K562 (cell line): ENCODE measurements around the gene TXNRD2. TPM values are rescaled to one million over a fixed set of nuclear protein-coding genes. Genes with fewer than 3 reads are reported as not detected.

Experiments
- BMI1 ChIP-seq: fragments of 150-350 bp; IDR thresholded peaks from 2 replicates; pipeline ENCODE4 v1.6.1; 2014; ENCODE audit warnings: low read length
- CCAR2 ChIP-seq: fragments of 200-400 bp; formaldehyde crosslinking; IDR thresholded peaks from 2 replicates; pipeline ENCODE4 v1.6.1; 2017; ENCODE audit warnings: mild to moderate bottlenecking, low read depth, low read length
- CEBPZ ChIP-seq: fragments of 150-350 bp; IDR thresholded peaks from 2 replicates; pipeline ENCODE4 v1.6.1; 2014; ENCODE audit warnings: low read depth, mild to moderate bottlenecking, low read length, borderline replicate concordance
- ELF4 ChIP-seq: fragments of 450-650 bp; formaldehyde crosslinking; IDR thresholded peaks from 2 replicates; pipeline ENCODE4 v1.4.0; 2022; ENCODE audit warnings: missing genetic modification characterization
- HBP1 ChIP-seq: fragments of 450-650 bp; formaldehyde crosslinking; IDR thresholded peaks from 2 replicates; pipeline ENCODE4 v1.4.0; 2022; ENCODE audit warnings: missing genetic modification characterization
- HLTF ChIP-seq: fragments of 450-650 bp; IDR thresholded peaks from 2 replicates; pipeline ENCODE4 v1.6.1; 2016
- NBN ChIP-seq: fragments of 450-650 bp; IDR thresholded peaks from 2 replicates; pipeline ENCODE4 v1.6.1; 2016; ENCODE audit warnings: low read depth, mild to moderate bottlenecking
- OTX1 ChIP-seq: fragments of 450-650 bp; formaldehyde crosslinking; IDR thresholded peaks from 2 replicates; pipeline ENCODE4 v1.4.0; 2022; ENCODE audit warnings: mild to moderate bottlenecking
- PCBP1 ChIP-seq: fragments of 200-400 bp; formaldehyde crosslinking; IDR thresholded peaks from 2 replicates; pipeline ENCODE4 v1.6.1; 2018; ENCODE audit warnings: mild to moderate bottlenecking, low read depth, low read length; ENCODE audit not compliant: poor library complexity, severe bottlenecking
- PYGO2 ChIP-seq: fragments of 450-650 bp; IDR thresholded peaks from 2 replicates; pipeline ENCODE4 v1.6.1; 2016; ENCODE audit warnings: mild to moderate bottlenecking, missing genetic modification characterization, moderate library complexity, missing compliant biosample characterization
- TBP ChIP-seq: optimal IDR thresholded peaks from 2 replicates; pipeline ENCODE3; 2011; ENCODE audit warnings: low read depth, low read length, improper control_type of control experiment
- ZBTB11 ChIP-seq, 3 experiments: fragments of 200-800 bp in 1 of 3; fragments of 250-450 bp in 1 of 3; fragments of 450-650 bp in 1 of 3; sonication (Bioruptor Pico) in 1 of 3; sonication (Bioruptor generic) in 1 of 3; formaldehyde crosslinking in 1 of 3; IDR thresholded peaks; 2 replicates each; pipeline versions ENCODE4 v1.6.1 to v1.8.0; 2016 to 2022; ENCODE audit warnings: mild to moderate bottlenecking in 2 of 3, missing genetic modification characterization in 2 of 3, missing compliant biosample characterization in 1 of 3, moderate library complexity in 1 of 3
- ZBTB2 ChIP-seq: fragments of 450-650 bp; IDR thresholded peaks from 2 replicates; pipeline ENCODE4 v1.6.1; 2016; ENCODE audit warnings: antibody characterized with exemption
- ZNF3 ChIP-seq: fragments of 250-450 bp; sonication (Bioruptor Pico); IDR thresholded peaks from 2 replicates; pipeline ENCODE4 v1.5.0; 2021; ENCODE audit warnings: mild to moderate bottlenecking, moderate library complexity
- ZNF384 ChIP-seq: IDR thresholded peaks from 2 replicates; pipeline ENCODE4 v1.6.1; 2012; ENCODE audit warnings: low read depth, low read length, improper control_type of control experiment
- ZNF655 ChIP-seq: fragments of 250-450 bp; sonication (Bioruptor Pico); IDR thresholded peaks from 2 replicates; pipeline ENCODE4 v1.5.0; 2021
- polyA plus RNA-seq, 8 experiments: library from polyadenylated mRNA; depleted of rRNA in 4 of 8; stranded (reverse) in 5 of 8; unstranded in 3 of 8; fragments of >200 nt; fragmentation: Nextera tagmentation in 2 of 8; fragmentation: Illumina TruSeq in 1 of 8; extraction: Ambion mirVana in 2 of 8; extraction: Trizol in 1 of 8; gene quantifications; 2 replicates each; pipeline versions ENCODE4 v1.2.1 to v1.2.3, GENCODE V29; 2011 to 2014; ENCODE audit warnings: inconsistent platforms in 1 of 8, missing spikeins in 1 of 8
- total RNA-seq, 7 experiments: library from RNA; depleted of rRNA in 6 of 7; stranded (reverse); fragments of >200 nt in 6 of 7; fragmentation: Illumina TruSeq in 2 of 7; extraction: Trizol in 2 of 7; gene quantifications; 2 replicates each; pipeline versions ENCODE4 v1.2.1 to v1.2.3, GENCODE V29; 2011 to 2021; ENCODE audit warnings: low replicate concordance in 1 of 7

The TXNRD2 gene
- total and polyA plus RNA-seq, 9 of the 15 experiments (the other 6 are each of a cell fraction or from before 2014, with no cell fraction given) = 3.3 to 80.2 (median 49.4) TPM

GRCh38 chr22:19862619-19863246, 78.9 kb downstream of the TXNRD2 start (continued):
- TF ChIP-seq CEBPZ (no peak), ZBTB2 (no peak), HBP1 (CRISPR knock-in tag) (0 out of 2 replicates have a peak, but pooled peaks have one; percentile 45), PYGO2 (no peak), TBP (no peak), ZNF655 (CRISPR knock-in tag) (no peak), NBN (no peak), PCBP1 (no peak), ZNF384 (0 out of 2 replicates have a peak, but pooled peaks have one; percentile 28), BMI1 (no peak), CCAR2 (no peak), ZBTB11 (CRISPR knock-in tag; IDR thresholded peaks at IDR 0.05) (no peak), OTX1 (CRISPR knock-in tag) (0 out of 2 replicates have a peak, but pooled peaks have one; percentile 46), ELF4 (CRISPR knock-in tag) (0 out of 2 replicates have a peak, but pooled peaks have one; percentile 14), ZNF3 (no peak), HLTF (no peak)
